NCI-H526 treated with DMSO at 0.1 percent for 48 hours (cell line): ENCODE results near the gene CLIC1.
A peak's percentile ranks its signal among the peaks of the same experiment; 100 is the strongest.
"Not testable (repeated sequence)": the region's sequence is repeated elsewhere in the genome, so short reads cannot be mapped to it uniquely, and the experiment has no call there.

Experiments
- DNase-seq: peaks from one replicate; lab custom pipeline; 2025; lab: John Stamatoyannopoulos, UW

CLIC1 gene

GRCh38 chr6:31722173-31722572 is 14.2 kb downstream of the CLIC1 start:
- no peak for DNase-seq

GRCh38 chr6:31721351-31722020 is 14.8 kb downstream of the CLIC1 start, which contains the start of gene LY6G6C:
Gene LY6G6C, minus strand, starts transcription at chr6:31721746. Its CDS starts 67 bp downstream, at chr6:31721679.
- no peak for DNase-seq

GRCh38 chr6:31720196-31720770 is 16.0 kb downstream of the CLIC1 start:
- DNase-seq = no peak

- DNase-seq = no peak
Measured at GRCh38 chr6:31719001-31719400, 17.3 kb downstream of the CLIC1 start.

GRCh38 chr6:31718265-31718664 is 18.1 kb downstream of the CLIC1 start:
- DNase-seq = peak; percentile 21

- DNase-seq = no peak
Measured at GRCh38 chr6:31717499-31718222, 18.7 kb downstream of the CLIC1 start.

- DNase-seq = no peak
Measured at GRCh38 chr6:31715022-31715958, 21.0 kb downstream of the CLIC1 start, which contains the start of gene LY6G6D. Gene LY6G6D, plus strand, starts transcription at chr6:31715348. Its CDS starts 8 bp downstream, at chr6:31715356.

GRCh38 chr6:31713991-31714684 is 22.2 kb downstream of the CLIC1 start:
- DNase-seq = no peak

- DNase-seq = no peak
Measured at GRCh38 chr6:31713465-31713864, 22.9 kb downstream of the CLIC1 start.

GRCh38 chr6:31712296-31712695 is 24.0 kb downstream of the CLIC1 start:
- DNase-seq = no peak

- DNase-seq = no peak
Measured at GRCh38 chr6:31711233-31711632, 25.1 kb downstream of the CLIC1 start.

- DNase-seq = no peak
Measured at GRCh38 chr6:31710523-31711219, 25.7 kb downstream of the CLIC1 start.

- DNase-seq = not testable (repeated sequence)
Measured at GRCh38 chr6:31709157-31709556, 27.2 kb downstream of the CLIC1 start.

- DNase-seq = no peak
Measured at GRCh38 chr6:31708224-31708623, 28.1 kb downstream of the CLIC1 start.

- no peak for DNase-seq
Measured at GRCh38 chr6:31707701-31708100, 28.6 kb downstream of the CLIC1 start.

GRCh38 chr6:31706599-31706998 is 29.7 kb downstream of the CLIC1 start, which contains the start of gene LY6G6F:
Gene LY6G6F, plus strand, starts transcription at chr6:31706866. Its CDS starts 41 bp downstream, at chr6:31706907.
- DNase-seq = no peak

GRCh38 chr6:31705931-31706330 is 30.4 kb downstream of the CLIC1 start:
- no peak for DNase-seq

GRCh38 chr6:31702819-31703716 is 33.3 kb downstream of the CLIC1 start, which contains the start of gene ABHD16A:
Gene ABHD16A, minus strand, starts transcription at chr6:31703324. Its CDS starts 43 bp downstream, at chr6:31703281.
- DNase-seq = peak; percentile 94

- DNase-seq = peak; percentile 47
Measured at GRCh38 chr6:31702405-31702818, 33.9 kb downstream of the CLIC1 start.
